GM21360 (cell line): Measurements from ENCODE around the gene BIRC3.
"Not testable (repeated sequence)": the region's sequence is repeated elsewhere in the genome, so short reads cannot be mapped to it uniquely, and the experiment has no call there.

Experiments used
- ATAC-seq: cut with Tn5 transposase; IDR thresholded peaks from one replicate; pipeline ENCODE4 v1.9.1; 2021; ENCODE audit warnings: mild to moderate bottlenecking, moderate library complexity; ENCODE audit not compliant: unreplicated experiment

The BIRC3 gene

DNA sequence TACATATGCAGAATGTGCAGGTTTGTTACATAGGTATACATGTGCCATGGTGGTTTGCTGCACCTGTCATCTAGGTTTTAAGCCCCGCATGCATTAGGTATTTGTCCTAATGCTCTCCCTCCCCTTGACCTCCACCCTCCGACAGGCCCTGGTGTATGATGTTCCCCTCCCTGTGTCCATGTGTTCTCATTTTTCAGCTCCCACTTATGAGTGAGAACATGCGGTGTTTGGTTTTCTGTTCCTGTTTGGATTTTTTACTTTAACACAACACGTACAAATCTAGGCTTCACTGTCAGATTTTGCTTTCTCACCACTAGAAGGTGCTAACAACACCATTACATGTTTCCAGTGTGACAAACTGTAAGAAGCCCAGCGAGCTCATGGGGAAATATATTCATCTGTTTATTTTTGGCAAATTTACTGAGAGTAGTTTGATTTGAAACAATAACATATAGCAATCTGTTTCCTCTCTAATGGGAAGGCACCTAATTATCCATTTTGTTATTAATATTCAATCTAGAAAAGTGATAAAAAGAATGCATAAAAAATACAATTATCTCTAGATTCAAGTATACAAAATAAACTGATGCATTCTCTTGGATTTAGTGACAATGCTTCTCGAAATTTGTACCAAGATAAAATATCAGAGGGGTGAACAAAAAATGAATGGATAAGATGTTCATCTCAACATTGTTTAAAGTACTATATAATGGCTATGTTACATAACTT lies 23.2 kb upstream of the BIRC3 start:
- ATAC-seq = peak; percentile 93

GRCh38 chr11:102295045-102295444 lies 22.2 kb upstream of the BIRC3 start:
- no peak for ATAC-seq

DNA sequence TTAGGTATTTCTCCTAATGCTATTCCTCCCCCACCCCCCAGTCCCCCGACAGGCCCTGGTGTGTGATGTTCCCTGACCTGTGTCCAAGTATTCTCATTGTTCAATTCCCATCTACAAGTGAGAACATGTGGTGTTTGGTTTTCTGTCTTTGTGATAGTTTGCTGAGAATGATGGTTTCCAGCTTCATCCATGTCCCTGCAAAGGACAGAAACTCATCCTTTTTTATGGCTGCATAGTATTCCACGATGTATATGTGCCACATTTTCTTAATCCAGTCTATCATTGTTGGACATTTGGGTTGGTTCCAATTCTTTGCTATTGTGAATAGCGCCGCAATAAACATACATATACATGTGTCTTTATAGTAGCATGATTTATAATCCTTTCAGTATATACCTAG lies 20.5 kb upstream of the BIRC3 start:
- ATAC-seq = not testable (repeated sequence)

DNA sequence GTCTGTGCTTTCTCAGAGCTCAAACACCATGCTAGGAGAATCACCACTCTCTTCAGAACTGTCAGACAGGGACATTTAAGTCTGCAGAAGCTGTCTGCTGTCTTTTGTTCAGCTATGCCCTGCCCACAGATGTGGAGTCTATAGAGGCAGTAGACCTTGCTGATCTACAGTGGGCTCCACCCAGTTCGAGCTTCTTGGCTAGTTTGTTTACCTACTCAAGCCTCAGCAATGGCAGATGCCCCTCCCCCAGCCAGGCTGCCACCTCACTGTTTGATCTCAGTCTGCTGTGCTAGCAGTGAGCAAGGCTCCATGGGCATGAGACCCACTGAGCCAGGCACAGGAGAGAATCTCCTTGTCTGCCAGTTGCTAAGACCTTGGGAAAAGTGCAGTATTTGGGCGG lies 16.4 kb upstream of the BIRC3 start:
- ATAC-seq = not testable (repeated sequence)

DNA sequence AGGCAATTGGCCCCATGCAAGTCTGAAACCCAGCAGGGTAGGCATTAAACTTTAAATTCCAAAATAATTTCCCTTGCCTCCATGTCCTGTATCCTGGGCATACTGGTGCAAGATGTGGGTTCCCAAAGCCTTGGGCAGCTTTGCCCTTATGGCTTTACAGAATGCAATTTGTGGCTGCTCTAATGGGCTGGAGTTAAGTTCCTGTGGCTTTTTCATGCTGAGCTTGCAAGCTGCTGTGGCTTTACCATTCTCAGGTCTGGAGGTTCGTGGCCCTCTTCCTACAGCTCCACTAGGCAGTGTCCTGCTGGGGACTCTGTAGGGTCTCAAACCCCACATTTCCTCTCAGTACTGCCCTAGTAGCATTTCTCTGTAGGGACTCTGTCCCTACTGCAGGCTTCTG lies 15.0 kb upstream of the BIRC3 start:
- no peak for ATAC-seq

DNA sequence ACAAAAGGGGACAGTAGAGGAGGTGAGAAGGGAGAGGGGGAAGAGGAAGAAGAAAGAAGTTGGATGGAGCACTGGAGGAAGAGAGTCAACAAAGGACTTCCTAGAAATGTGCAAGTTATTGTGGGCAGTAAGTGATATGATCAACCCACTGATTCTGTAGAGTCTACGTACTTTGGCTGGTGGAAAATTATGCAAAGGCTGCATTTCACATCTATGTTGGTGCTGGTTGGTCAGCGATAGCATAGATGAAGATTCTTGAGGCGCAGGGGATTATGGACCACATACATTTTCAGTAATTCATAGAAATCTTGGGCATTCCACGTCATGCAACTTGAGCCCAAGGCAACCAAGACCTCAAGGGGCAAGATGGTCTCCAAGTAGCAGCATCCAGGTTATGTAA lies 12.6 kb upstream of the BIRC3 start:
- no peak for ATAC-seq

DNA sequence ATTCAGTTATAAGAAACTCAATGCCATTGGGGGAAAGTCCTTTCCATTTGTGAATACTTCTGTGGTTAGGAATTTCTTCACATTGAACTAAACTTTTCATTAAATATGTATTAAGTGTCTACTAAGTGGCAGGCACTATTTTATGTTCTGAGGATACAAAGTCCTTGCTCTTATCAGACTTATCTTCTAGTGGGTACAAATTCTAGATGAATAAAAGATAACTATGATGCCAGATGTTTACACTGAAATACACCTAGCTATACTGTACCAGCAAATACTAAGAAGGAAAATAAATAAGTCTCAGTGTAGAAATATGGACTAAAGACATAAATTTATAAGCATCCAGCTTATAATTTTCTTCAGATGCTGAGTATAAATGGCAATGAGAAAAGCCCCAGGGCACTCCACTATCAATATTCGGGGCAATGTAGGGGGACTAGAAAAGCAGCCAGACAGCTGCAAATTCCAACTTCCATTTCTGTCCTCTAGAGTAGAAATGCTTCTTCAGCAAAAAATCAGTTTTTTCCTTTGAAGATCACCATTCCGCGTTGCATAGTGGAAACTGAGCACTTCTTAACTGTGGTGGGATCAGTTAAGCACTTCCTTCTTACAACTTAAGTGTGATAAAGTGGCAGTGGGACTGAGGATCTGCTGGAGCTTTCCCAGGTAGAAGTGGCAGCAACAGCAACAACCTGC lies 11.8 kb upstream of the BIRC3 start:
- no peak for ATAC-seq

DNA sequence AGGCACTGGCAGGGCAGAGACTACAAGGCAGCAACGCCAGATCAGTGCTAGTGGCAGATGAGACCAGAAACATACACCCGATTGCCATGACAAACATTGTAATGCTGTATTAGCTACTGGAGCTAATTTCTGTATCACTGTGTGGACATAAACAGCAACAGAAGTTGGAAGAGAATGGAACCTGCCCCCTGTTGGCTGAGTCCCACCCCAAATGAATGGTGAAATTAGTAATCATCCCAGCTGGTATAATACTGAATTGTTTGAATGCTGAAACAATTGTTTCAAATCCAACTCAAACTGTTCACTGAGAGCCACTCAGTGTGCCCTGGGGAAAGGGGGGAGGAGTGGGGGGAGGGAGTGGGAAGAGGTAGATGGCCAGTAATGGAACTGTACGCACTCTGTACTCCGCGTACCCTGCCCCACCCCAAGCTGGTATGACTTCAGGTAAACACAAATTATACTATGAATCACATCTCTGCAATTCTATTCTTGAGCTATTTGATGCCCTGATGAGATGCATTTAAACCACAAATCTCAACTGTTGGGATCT lies 11.2 kb upstream of the BIRC3 start:
- no peak for ATAC-seq

DNA sequence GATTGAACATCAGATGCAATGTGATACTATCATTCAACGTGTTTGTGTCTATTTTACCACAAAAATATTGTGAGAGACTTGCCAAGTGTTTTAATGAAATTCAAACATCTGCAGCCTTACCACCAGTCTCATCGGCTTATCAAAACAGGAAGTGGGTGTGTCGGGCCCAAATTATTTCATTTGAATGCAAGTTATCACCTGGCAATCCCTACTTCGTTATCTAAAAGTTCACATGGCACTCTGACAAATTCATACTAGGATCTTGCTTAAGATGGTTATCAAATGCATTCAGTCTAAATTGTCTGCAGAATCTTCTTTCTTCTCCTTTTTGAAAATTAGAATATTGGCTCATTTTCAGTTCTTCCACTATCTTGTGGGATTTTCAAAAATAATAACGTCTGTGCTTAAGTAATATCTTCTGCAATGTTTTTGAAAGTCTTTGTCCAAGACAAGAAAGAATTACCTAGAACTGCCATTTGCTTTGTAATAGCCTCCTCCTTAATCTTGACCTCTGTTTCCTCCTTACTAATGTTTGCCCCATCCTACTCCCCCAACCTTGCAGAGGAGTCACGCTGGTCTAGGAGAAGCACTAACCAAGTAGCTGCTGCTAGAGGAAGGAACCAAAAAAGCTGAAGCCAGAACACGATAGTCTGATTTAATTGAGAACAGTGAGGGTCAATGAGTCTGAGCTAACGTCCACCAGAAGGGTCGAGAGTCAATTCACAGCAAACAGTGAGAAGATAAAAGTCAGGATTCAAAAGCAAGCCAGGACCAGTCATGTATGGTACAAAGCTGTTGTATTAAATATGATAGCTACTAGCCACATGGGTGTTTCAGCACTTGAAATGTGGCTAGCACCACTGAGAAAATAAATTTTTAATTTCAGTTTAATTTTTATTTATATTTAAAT lies 10.2 kb upstream of the BIRC3 start:
- no peak for ATAC-seq

- no peak for ATAC-seq
Measured at GRCh38 chr11:102307727-102308038, 9.6 kb upstream of the BIRC3 start.

- no peak for ATAC-seq
Measured at GRCh38 chr11:102309621-102310541, 7.4 kb upstream of the BIRC3 start.

DNA sequence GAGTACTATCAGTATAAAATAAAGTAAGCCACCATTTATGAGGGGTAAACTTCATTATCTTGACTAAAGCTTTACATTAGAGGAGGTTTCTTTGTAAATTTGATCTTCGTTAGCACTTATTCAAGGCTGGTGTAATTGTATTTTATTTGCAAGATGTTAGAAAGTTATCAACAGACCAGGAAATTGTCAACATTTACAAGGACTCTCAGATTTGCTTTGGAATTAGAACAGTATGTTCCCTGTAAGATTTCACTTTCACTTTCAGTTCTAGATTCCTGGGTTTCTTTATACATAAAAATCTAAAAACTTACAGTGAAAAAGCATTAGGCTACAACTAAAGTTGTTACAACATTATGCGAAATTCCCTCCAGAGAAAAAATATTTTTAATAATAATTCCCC lies 4.6 kb upstream of the BIRC3 start:
- ATAC-seq = no peak

GRCh38 chr11:102313238-102313940 lies 3.9 kb upstream of the BIRC3 start:
- ATAC-seq = no peak

- ATAC-seq = no peak
Measured at GRCh38 chr11:102314784-102315183, 2.5 kb upstream of the BIRC3 start.

DNA sequence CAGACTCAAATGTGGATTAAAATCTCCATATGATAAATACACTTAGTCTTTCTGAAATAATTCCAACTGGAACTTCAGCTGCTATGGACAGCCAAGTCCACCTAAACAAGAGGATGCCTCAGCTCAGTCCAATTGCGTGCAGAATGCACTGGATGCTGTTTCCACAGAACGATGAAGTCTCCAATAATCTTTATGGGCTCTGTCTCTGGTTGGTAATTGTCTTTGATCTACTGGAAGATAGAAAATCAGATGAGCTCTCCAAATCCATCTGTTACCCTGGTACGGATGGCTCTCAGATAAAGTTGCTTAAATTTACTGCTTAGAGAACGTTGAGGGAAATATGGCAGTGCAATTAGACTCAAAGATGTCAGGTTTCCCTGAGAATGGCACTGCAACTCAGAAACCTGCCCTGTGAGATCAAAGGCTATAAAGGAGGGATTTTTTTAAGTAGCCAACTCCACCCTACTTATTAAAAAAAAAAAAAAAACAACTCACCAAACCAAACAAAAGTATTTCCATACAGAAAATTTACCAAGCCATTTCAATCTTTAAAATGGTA lies 859 bp upstream of the BIRC3 start:
- ATAC-seq = no peak

DNA sequence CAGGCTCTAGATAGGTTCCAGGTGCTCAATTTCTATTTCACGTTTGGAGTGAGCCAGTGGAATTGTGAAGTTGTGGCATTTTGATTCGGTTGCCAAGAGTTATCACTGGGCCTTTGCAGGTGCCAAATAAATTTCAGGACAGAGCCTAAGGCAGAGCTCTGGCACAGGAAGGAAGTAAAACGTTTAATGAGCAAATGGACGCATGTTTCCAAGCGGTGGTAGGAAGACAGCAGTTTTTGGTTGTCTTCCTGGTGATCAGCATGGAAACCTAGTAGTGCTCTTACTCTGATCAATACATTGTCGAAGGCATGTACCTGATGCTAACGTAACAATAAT lies 452 bp downstream of the BIRC3 start:
- ATAC-seq = no peak

GRCh38 chr11:102318469-102318868 lies 1.2 kb downstream of the BIRC3 start:
- ATAC-seq = no peak

- ATAC-seq = no peak
Measured at GRCh38 chr11:102319544-102319943, 2.3 kb downstream of the BIRC3 start.

DNA sequence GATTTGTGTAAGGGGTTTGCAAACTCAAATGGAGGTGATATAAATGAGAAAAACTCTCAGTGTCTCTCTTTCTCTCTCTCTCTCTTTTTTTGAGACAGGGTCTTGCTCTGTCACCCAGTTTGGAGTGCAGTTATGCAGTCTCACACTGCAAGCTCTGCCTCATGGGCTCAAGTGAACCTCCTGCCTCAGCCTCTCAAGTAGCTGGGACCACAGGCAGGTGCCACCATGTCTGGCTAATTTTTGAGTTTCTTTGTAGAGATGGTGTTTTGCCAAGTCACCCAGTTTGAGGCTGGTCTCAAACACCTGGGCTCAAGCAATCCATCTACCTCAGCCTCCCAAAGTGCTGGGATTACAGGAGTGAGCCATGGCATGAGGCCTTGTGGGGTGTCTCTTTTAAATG lies 2.9 kb downstream of the BIRC3 start:
- ATAC-seq = no peak

GRCh38 chr11:102320679-102321078 lies 3.4 kb downstream of the BIRC3 start:
- ATAC-seq = no peak
